HFFc6 (cell line): Measurements from ENCODE around the gene SMOC2. TPM values are rescaled to one million over a fixed set of nuclear protein-coding genes. Genes with fewer than 3 reads are reported as not detected.

Source experiments
- DNase-seq: peaks from one replicate; pipeline ENCODE4 v3.0.0-alpha.2; 2018
- H3K27ac Mint-ChIP-seq: 2 replicates; pipeline ENCODE4 v1.8.0; 2020; ENCODE audit warnings: mild to moderate bottlenecking, mixed read lengths
- H3K27me3 Mint-ChIP-seq: 2 replicates; pipeline ENCODE4 v1.8.0; 2021; ENCODE audit warnings: mild to moderate bottlenecking, moderate library complexity, mixed read lengths; ENCODE audit not compliant: insufficient read depth
- H3K36me3 Mint-ChIP-seq: 2 replicates; pipeline ENCODE4 v1.8.0; 2021; ENCODE audit warnings: low read depth, mixed read lengths
- H3K4me1 Mint-ChIP-seq: 2 replicates; pipeline ENCODE4 v1.8.0; 2020; ENCODE audit warnings: low read depth, mixed read lengths
- H3K4me3 Mint-ChIP-seq: 2 replicates; pipeline ENCODE4 v1.8.0; 2020; ENCODE audit warnings: mild to moderate bottlenecking, moderate library complexity, mixed read lengths
- H3K9me3 Mint-ChIP-seq: 2 replicates; pipeline ENCODE4 v1.8.0; 2020; ENCODE audit warnings: mild to moderate bottlenecking, mixed read lengths
- CTCF ChIP-seq: fragments of 200-600 bp; sonication (generic); IDR thresholded peaks from 2 replicates; pipeline ENCODE4 v1.5.0; 2021; ENCODE audit warnings: antibody characterized with exemption, mild to moderate bottlenecking
- total RNA-seq, 6 experiments: library from RNA; stranded (reverse); fragmentation: NEBNext Ultra II Directional; extraction: Animal tissue kit (Norgen Biotek cat#: 25700); gene quantifications; 2 replicates in 1 of 6; 3 replicates in 5 of 6; pipeline ENCODE4 v1.2.3, GENCODE V29; 2021

The SMOC2 gene
- total RNA-seq, 6 experiments from 2014 or later, result not detected

GRCh38 chr6:168601111-168601510, 160.1 kb downstream of the SMOC2 start:
- H3K27me3 Mint-ChIP-seq, result no peaks in the 10 kb centered on the region; the same call in 1 of the 2 replicates
- no peak for TF ChIP-seq CTCF
- no peak for DNase-seq
- H3K9me3 Mint-ChIP-seq, result peaks cover 75% of the 10 kb centered on the region
- H3K36me3 Mint-ChIP-seq, result no peaks in the 10 kb centered on the region; the same call in 1 of the 2 replicates
- no peaks in the 10 kb centered on the region for H3K4me1 Mint-ChIP-seq
- no peak overlapping the region for H3K4me3 Mint-ChIP-seq
- H3K27ac Mint-ChIP-seq, result no peak overlapping the region

GRCh38 chr6:168601546-168601945, 160.6 kb downstream of the SMOC2 start:
- TF ChIP-seq CTCF, result no peak
- Mint-ChIP-seq H3K9me3 (peaks cover 76% of the 10 kb centered on the region), H3K4me3 (no peak overlapping the region), H3K36me3 (no peaks in the 10 kb centered on the region; the same call in 1 of the 2 replicates), H3K27ac (no peak overlapping the region), H3K27me3 (no peaks in the 10 kb centered on the region; the same call in 1 of the 2 replicates), H3K4me1 (no peaks in the 10 kb centered on the region)
- DNase-seq, result no peak

- H3K27ac Mint-ChIP-seq, result no peak overlapping the region
- no peak for DNase-seq
- H3K9me3 Mint-ChIP-seq, result peaks cover 77% of the 10 kb centered on the region
- no peak overlapping the region for H3K4me3 Mint-ChIP-seq
- H3K27me3 Mint-ChIP-seq, result no peaks in the 10 kb centered on the region; the same call in 1 of the 2 replicates
- H3K36me3 Mint-ChIP-seq, result no peaks in the 10 kb centered on the region; the same call in 1 of the 2 replicates
- H3K4me1 Mint-ChIP-seq, result no peaks in the 10 kb centered on the region
- TF ChIP-seq CTCF, result no peak
Measured at GRCh38 chr6:168602576-168602975, 161.6 kb downstream of the SMOC2 start.

- no peak overlapping the region for H3K27ac Mint-ChIP-seq
- TF ChIP-seq CTCF, result no peak
- H3K36me3 Mint-ChIP-seq, result no peaks in the 10 kb centered on the region
- no peaks in the 10 kb centered on the region; the same call in 1 of the 2 replicates for H3K27me3 Mint-ChIP-seq
- H3K4me3 Mint-ChIP-seq, result no peak overlapping the region
- DNase-seq, result no peak
- peaks cover 77% of the 10 kb centered on the region for H3K9me3 Mint-ChIP-seq
- H3K4me1 Mint-ChIP-seq, result no peaks in the 10 kb centered on the region
Measured at GRCh38 chr6:168603234-168603633, 162.2 kb downstream of the SMOC2 start.

- Mint-ChIP-seq H3K27me3 (no peaks in the 10 kb centered on the region; the same call in 1 of the 2 replicates), H3K36me3 (no peaks in the 10 kb centered on the region), H3K9me3 (peaks cover 73% of the 10 kb centered on the region), H3K4me3 (no peak overlapping the region), H3K4me1 (no peaks in the 10 kb centered on the region), H3K27ac (no peak overlapping the region)
- no peak for DNase-seq
- TF ChIP-seq CTCF, result no peak
Measured at GRCh38 chr6:168605964-168606363, 165.0 kb downstream of the SMOC2 start.

- Mint-ChIP-seq H3K36me3 (no peaks in the 10 kb centered on the region), H3K27me3 (no peaks in the 10 kb centered on the region; the same call in 1 of the 2 replicates), H3K9me3 (peaks cover 69% of the 10 kb centered on the region), H3K4me1 (no peaks in the 10 kb centered on the region), H3K27ac (no peak overlapping the region), H3K4me3 (no peak overlapping the region)
- DNase-seq, result no peak
- no peak for TF ChIP-seq CTCF
Measured at GRCh38 chr6:168606722-168607121, 165.7 kb downstream of the SMOC2 start.
